ENCODE data around the gene MS4A4E.
"Not testable (repeated sequence)": the region's sequence is repeated elsewhere in the genome, so short reads cannot be mapped to it uniquely, and the experiment has no call there.

Gene MS4A4E

DNA sequence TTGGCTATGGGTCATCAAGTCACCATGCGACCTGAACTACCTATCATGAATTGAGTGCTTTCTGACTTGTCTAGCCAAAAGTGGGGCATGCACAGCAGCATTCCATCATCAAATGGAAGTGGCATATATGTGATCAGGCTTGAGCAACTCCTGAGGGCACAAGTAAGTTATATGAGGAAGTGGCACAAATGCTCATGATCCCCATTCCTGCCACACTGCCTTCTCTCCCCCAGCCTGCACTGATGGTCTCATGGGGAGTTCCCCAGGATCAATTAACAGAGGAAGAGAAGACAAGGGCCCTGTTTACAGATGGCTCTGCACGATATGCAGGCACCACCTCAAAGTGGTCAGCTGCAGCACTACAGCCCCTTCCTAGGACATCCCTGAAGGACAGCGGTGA lies 21.8 kb downstream of the MS4A4E start:
- DNase-seq = no peak

DNA sequence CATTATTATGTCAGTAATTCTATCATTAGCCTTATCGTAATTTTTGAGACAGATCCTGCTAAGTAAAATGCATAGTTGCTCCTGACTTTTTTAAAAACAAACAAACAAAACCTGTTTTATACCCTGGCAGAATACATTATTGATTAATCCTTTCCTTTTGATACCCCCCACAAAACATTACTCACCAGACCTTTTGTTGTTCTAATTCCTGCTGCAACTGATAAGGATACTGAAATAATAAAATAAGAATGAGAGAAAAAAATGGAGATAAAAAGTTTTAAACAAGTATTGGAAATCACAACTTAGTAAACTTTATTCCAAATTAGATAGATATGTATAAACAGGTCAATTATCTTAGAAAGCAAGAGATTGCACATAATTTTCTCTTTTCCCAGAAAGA lies 28.6 kb downstream of the MS4A4E start:
- DNase-seq = no peak

DNA sequence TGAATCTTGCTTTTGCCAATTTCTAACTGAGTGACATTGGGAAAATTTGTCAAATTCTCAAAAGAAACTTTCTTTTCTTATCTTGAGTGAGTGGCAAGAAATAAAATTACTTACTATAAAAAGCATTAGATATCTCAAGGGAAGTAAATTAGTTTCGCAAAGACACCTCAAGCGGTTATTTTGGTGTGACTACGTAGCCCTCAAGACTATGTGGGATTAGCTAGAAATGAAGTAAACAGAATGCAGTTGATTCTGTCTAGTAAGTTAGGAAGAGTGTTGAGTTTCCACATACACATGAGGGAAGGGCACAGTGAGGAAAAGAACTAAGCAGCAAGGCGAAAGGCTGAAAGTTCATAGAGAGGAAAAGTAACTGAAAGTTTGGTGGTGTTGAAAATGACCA lies 31.7 kb downstream of the MS4A4E start:
- DNase-seq = no peak

DNA sequence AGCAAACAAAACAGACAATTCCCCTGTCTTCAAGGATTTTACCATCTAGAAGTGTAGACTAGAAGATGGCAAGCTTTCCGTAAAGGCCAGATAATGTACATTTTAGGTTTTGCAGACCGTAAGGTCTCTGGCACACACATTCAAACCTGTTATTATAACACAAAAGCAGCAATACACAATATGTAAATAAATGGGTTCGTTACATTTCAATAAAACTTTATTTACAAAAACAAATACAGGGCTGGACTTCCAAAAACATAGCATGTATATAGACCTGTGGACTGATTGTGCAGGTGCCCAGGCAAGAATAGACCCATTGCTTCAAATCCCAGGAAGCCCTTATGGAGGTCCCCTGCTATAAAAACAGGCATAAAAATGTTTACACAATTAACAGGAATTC lies 33.0 kb downstream of the MS4A4E start:
- no peak for DNase-seq

DNA sequence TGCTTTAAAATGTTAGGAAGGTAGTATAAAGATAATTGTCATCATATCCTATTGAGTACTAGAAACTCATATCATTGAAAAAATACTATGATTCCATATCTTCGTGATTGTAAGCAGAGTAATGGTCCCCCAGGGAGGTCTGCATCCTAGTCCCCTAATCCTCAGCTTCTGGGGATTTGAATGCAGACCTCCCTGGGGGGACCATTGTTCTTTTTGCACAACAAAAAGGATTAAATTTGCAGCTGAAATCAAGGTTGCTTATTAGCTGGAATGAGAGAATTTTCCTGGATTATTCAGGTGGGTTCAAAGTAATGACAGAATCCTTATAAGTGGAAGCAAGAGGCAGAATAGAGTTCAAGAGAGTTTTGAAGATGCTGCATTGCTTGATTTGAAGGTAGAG lies 34.0 kb downstream of the MS4A4E start:
- no peak for DNase-seq

- DNase-seq = no peak
Measured at GRCh38 chr11:60208146-60208895, 34.6 kb downstream of the MS4A4E start.

DNA sequence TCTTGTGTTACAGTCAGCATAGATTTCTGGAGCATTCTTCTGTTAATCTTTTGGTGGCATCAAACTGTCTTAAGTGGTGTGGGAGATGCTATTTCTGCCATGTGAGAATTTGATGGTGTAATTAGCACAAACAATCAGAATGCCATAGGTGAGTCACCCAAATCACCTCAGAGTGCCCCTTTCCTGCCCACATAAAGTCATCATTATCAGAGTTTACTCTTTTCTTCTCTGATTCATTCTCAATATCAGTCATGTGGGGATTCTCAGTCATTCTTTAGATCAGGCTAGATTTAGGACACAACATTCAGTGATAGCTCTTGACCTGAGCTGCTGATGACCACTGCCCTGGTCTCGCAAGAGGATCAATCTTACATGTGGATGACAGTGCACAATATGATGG lies 36.3 kb downstream of the MS4A4E start:
- DNase-seq = no peak

DNA sequence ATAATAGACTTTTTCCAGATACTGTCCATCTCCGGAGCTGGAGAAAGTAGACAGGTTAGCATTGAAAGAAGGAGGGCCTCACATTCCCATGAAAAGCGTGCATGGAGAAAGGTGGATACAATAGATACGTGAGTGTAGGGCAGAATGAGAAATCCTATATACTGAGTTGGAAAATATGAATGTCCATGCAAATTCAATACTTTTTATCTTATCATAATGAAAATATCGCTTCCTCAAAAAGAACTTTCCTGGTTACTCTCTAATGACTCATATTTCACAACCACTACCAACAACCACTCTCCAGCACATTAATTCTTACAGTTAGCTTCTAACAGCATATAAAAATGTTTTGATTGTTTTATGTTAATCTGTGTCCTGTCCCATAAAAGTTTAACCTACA lies 38.0 kb downstream of the MS4A4E start:
- DNase-seq = no peak

DNA sequence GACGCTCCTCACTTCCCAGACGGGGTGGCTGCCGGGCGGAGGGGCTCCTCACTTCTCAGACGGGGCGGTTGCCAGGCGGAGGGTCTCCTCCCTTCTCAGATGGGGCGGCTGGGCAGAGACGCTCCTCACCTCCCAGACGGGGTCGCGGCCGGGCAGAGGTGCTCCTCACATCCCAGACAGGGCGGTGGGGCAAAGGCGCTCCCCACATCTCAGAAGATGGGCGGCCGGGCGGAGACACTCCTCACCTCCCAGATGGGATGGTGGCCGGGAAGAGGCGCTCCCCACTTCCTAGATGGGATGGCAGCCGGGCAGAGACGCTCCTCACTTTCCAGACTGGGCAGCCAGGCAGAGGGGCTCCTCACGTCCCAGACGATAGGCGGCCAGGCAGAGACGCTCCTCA lies 41.6 kb downstream of the MS4A4E start:
- DNase-seq = not testable (repeated sequence)

GRCh38 chr11:60197442-60197841 lies 45.5 kb downstream of the MS4A4E start:
- no peak for DNase-seq

DNA sequence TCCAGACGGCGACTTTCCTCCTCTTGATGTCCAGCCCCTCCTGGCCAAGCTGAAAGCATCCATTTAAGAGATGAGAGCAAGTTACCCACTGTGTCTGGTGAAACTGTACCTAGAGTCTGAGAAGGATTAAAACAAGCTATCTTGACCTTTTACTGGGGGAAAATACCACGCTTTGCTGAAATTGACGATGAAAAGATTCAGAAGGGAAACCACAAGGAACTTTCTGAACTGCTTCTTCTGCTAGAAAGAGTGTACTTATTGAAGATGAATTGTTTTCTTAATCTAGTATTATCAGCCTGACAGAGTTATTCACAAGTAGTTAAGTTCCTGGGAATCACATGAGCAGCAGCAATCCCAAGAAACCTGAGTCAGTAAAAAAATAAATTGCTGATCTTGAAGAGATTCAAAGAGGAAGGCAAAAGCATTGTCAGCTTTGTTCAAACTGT lies 47.0 kb downstream of the MS4A4E start:
- no peak for DNase-seq

GRCh38 chr11:60194511-60194910 lies 48.4 kb downstream of the MS4A4E start:
- no peak for DNase-seq

DNA sequence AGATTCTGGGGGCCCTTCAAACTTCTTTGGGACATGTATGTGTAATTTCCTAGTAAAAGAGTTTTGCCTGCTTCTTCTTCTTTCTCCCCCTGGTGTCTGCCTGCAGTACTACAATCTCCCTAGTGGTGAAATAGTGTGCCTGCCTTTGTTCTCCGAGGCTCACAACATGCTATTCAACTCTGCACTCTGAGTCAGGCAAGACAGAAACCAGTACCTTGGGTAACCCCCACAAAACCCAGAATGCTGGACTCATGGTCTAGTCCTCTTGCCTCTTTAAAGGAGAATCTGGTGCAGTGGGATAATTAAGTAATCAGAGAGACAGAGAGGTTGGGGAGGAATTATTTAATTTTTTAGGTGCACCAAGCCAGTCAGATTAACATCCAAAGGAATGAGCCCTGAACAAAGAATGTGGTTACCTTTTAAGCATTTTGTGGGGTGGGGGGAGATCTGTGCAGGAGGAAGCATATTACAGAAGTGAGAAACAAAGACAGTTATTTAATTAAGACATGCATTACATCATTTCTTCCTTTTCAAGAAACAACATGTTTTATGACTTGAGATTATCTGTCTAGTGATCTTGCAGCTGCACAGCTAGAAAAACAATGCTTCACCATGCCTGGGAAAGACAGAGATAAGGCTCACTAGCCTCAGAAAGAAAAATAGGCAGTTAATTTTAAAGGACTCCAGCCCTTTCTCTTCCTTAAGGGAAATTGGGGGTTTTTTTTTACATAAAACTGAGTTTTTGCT lies 49.1 kb downstream of the MS4A4E start:
- DNase-seq = peak; percentile 71 to 80

DNA sequence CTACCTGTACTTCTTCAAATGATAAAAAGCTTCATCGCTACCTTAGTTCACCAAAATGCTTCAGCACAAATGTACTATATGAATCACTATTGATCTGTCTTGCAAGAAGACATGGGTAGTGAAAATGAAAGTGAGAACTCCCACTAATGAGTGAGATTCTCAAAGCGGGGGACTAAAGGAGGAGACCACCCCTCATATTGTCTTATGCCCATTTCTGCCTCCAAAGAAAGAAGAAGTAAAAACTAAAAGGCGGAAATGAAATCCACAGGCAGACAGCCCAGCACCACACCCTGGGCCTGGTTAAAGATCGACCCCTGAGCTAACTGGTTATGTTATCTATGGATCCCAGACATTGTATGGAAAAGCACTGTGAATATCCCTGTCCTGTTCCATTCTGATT lies 50.4 kb downstream of the MS4A4E start:
- not testable (repeated sequence) for DNase-seq

- not testable (repeated sequence) for DNase-seq
Measured at GRCh38 chr11:60188481-60188880, 54.5 kb downstream of the MS4A4E start.

GRCh38 chr11:60186128-60186527 lies 56.8 kb downstream of the MS4A4E start:
- not testable (repeated sequence) for DNase-seq

DNA sequence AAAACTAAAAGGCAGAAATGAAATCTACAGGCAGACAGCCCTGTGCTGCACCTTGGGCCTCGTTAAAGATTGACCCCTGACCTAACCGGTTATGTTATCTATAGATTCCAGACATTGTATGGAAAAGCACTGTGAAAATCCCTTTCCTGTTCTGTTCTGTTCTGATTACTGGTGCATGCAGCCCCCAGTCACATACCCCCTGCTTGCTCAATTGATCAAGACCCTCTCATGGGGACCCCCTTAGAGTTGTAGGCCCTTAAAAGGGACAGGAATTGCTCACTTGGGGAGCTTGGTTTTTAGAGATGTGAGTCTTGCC lies 57.5 kb downstream of the MS4A4E start:
- not testable (repeated sequence) for DNase-seq

GRCh38 chr11:60184824-60185511 lies 58.0 kb downstream of the MS4A4E start:
- DNase-seq = no peak

GRCh38 chr11:60183591-60184205 lies 59.2 kb downstream of the MS4A4E start:
- DNase-seq = no peak

DNA sequence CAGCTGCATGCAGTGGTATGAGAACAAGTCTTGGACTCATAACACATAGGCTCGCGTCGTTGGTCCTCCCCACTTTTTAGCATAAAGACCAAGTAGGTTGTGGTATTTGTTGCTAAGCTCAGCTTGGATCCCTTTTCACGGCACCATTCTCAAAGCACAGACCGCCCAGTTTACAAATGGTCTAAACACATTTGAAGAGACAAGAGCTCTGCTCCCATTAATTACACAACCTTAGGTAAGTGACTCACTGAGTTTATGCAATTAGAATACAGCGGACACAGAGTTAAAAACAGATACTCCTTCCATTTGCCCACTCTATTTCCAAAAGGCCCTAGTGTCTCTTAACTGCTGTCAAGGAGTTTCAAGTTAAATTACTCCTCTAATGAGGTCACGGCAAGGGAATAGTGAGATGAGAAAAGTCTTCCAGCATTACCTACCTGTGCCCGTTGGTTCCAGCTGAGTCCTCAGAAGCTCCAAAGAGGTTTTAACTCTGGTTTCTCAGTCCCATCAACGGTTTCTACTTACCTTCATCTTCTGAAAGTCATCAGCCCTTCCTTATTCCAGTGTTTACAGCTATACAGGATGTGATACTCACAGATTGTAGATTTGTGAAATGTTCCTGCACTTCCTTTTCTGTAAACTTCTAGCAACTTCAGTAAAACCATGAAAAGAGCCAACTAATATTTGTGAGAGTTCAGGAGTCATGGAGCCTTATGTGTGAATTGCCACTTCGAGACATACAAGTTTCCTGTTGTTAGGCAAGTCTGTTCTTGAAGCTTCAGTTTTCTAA lies 60.2 kb downstream of the MS4A4E start, which contains the start of gene MS4A6A:
TSS of gene MS4A6A (minus strand) at position 543 of the 790 bp plus-strand sequence. CDS start 1,356 bp downstream, outside the sequence.
- DNase-seq = no peak

GRCh38 chr11:60175860-60176275 lies 67.1 kb downstream of the MS4A4E start:
- peak in 1 of 2 experiments; percentile 10 for DNase-seq

- DNase-seq = no peak
Measured at GRCh38 chr11:60172011-60172410, 70.9 kb downstream of the MS4A4E start.

Data from activated CD4-positive, alpha-beta T cell treated with anti-CD3 and anti-CD28 coated beads, Interleukin-2, amount 50 U/mL, for 48 hours (primary cell).